Measurements from ENCODE around the gene ZFPL1. TPM values are rescaled to one million over a fixed set of nuclear protein-coding genes. Genes with fewer than 3 reads are reported as not detected.
"Not testable (repeated sequence)": the region's sequence is repeated elsewhere in the genome, so short reads cannot be mapped to it uniquely, and the experiment has no call there.

Gene ZFPL1
- total RNA-seq, 1 donor from 2014 or later: 37.9 TPM

GRCh38 chr11:65117206-65118096 lies 33.4 kb downstream of the ZFPL1 start, which contains the start of gene ZNHIT2:
Gene ZNHIT2, minus strand, starts transcription at chr11:65117701. Its CDS starts 48 bp downstream, at chr11:65117653.
- FAIRE-seq (peak; percentile 54), DNase-seq (ENCODE audit: low read depth) (peak; percentile 92)
- Mint-ChIP-seq H3K4me3 (ENCODE audit: unreplicated experiment) (peak within 1 kb of the TSS; percentile 86), H3K27me3 (ENCODE audit: low read depth, unreplicated experiment) (no peaks in the 10 kb centered on the region), H3K4me1 (ENCODE audit: low read depth, unreplicated experiment) (peaks cover 12% of the 10 kb centered on the region), H3K36me3 (ENCODE audit: low read depth, unreplicated experiment) (peaks cover 17% of the 10 kb centered on the region), H3K27ac (ENCODE audit: unreplicated experiment) (peak within 1 kb of the TSS; percentile 90), H3K9me3 (ENCODE audit: unreplicated experiment) (no peaks in the 10 kb centered on the region)
- peak within 1 kb of the TSS; percentile 75 for H3K4me3 ChIP-seq (ENCODE audit: insufficient read depth, low read depth, low read length)
- H3K27me3 ChIP-seq (ENCODE audit: insufficient read depth, low read length): no peaks in the 10 kb centered on the region
- peak within 1 kb of the TSS; percentile 44 for H2AFZ ChIP-seq (ENCODE audit: low read depth, low read length)
- H3K79me2 ChIP-seq (ENCODE audit: insufficient read depth, low read length): peaks cover 53% of the 10 kb centered on the region
- H3K9me3 ChIP-seq (ENCODE audit: insufficient read depth, low read depth, low read length): no peaks in the 10 kb centered on the region
- peak within 1 kb of the TSS; percentile 91 for H3K4me2 ChIP-seq (ENCODE audit: low read length)
- H3K4me1 ChIP-seq (ENCODE audit: insufficient read depth, low read length): peaks cover 30% of the 10 kb centered on the region
- peaks cover 23% of the 10 kb centered on the region for H4K20me1 ChIP-seq (ENCODE audit: insufficient read depth, low read length)
- H3K9ac ChIP-seq (ENCODE audit: low read length): peak within 1 kb of the TSS; percentile 92
- TF ChIP-seq EZH2 (IDR thresholded peaks at IDR 0.05; ENCODE audit: insufficient read depth, low read length) (no peak), CTCF (IDR thresholded peaks at IDR 0.05; ENCODE audit: insufficient read depth, low read depth, low read length) (peak; percentile 90)
- H3K27ac ChIP-seq (ENCODE audit: low read depth, low read length): peak within 1 kb of the TSS; percentile 82
- peaks cover 15% of the 10 kb centered on the region for H3K36me3 ChIP-seq (ENCODE audit: insufficient read depth, low read length)

- Histone ChIP-seq H3K36me3 (ENCODE audit: insufficient read depth, low read length) (peaks cover 15% of the 10 kb centered on the region), H3K4me1 (ENCODE audit: insufficient read depth, low read length) (peaks cover 27% of the 10 kb centered on the region), H3K27ac (ENCODE audit: low read depth, low read length) (no peak overlapping the region), H3K9me3 (ENCODE audit: insufficient read depth, low read depth, low read length) (no peaks in the 10 kb centered on the region), H4K20me1 (ENCODE audit: insufficient read depth, low read length) (peaks cover 23% of the 10 kb centered on the region), H3K79me2 (ENCODE audit: insufficient read depth, low read length) (peaks cover 60% of the 10 kb centered on the region), H3K4me2 (ENCODE audit: low read length) (no peak overlapping the region), H3K4me3 (ENCODE audit: insufficient read depth, low read depth, low read length) (no peak overlapping the region), H3K27me3 (ENCODE audit: insufficient read depth, low read length) (no peaks in the 10 kb centered on the region), H3K9ac (ENCODE audit: low read length) (peak overlapping the region; percentile 51), H2AFZ (ENCODE audit: low read depth, low read length) (no peak overlapping the region)
- Mint-ChIP-seq H3K27ac (ENCODE audit: unreplicated experiment) (peak overlapping the region; percentile 90), H3K36me3 (ENCODE audit: low read depth, unreplicated experiment) (peaks cover 17% of the 10 kb centered on the region), H3K9me3 (ENCODE audit: unreplicated experiment) (no peaks in the 10 kb centered on the region), H3K4me1 (ENCODE audit: low read depth, unreplicated experiment) (peaks cover 16% of the 10 kb centered on the region), H3K27me3 (ENCODE audit: low read depth, unreplicated experiment) (no peaks in the 10 kb centered on the region), H3K4me3 (ENCODE audit: unreplicated experiment) (peak overlapping the region; percentile 85)
- FAIRE-seq: no peak
- TF ChIP-seq CTCF (IDR thresholded peaks at IDR 0.05; ENCODE audit: insufficient read depth, low read depth, low read length) (no peak), EZH2 (IDR thresholded peaks at IDR 0.05; ENCODE audit: insufficient read depth, low read length) (no peak)
- DNase-seq (ENCODE audit: low read depth): no peak
Observed at GRCh38 chr11:65118097-65118837, 34.2 kb downstream of the ZFPL1 start.

- not testable (repeated sequence) for FAIRE-seq; H3K9me3 Mint-ChIP-seq (ENCODE audit: unreplicated experiment); H2AFZ ChIP-seq (ENCODE audit: low read depth, low read length); DNase-seq (ENCODE audit: low read depth); H3K9me3 ChIP-seq (ENCODE audit: insufficient read depth, low read depth, low read length); H3K4me2 ChIP-seq (ENCODE audit: low read length); H3K27ac ChIP-seq (ENCODE audit: low read depth, low read length); H3K27me3 Mint-ChIP-seq (ENCODE audit: low read depth, unreplicated experiment); H3K27me3 ChIP-seq (ENCODE audit: insufficient read depth, low read length); H3K4me3 ChIP-seq (ENCODE audit: insufficient read depth, low read depth, low read length)
- Mint-ChIP-seq H3K4me1 (ENCODE audit: low read depth, unreplicated experiment) (peaks cover 12% of the 10 kb centered on the region), H3K27ac (ENCODE audit: unreplicated experiment) (peak overlapping the region; percentile 90), H3K4me3 (ENCODE audit: unreplicated experiment) (peak overlapping the region; percentile 78), H3K36me3 (ENCODE audit: low read depth, unreplicated experiment) (peaks cover 16% of the 10 kb centered on the region)
- Histone ChIP-seq H3K79me2 (ENCODE audit: insufficient read depth, low read length) (peaks cover 67% of the 10 kb centered on the region), H4K20me1 (ENCODE audit: insufficient read depth, low read length) (peaks cover 25% of the 10 kb centered on the region), H3K9ac (ENCODE audit: low read length) (peak overlapping the region; percentile 51), H3K36me3 (ENCODE audit: insufficient read depth, low read length) (peaks cover 15% of the 10 kb centered on the region), H3K4me1 (ENCODE audit: insufficient read depth, low read length) (peaks cover 25% of the 10 kb centered on the region)
Observed at GRCh38 chr11:65118891-65119669, 35.1 kb downstream of the ZFPL1 start.

All from astrocyte (in vitro differentiated cells and primary cell).